Ovary (tissue), 3 donors: ENCODE data around the gene MYL2.

Experiments used
- EP300 ChIP-seq: sonication (generic); formaldehyde crosslinking; IDR thresholded peaks from one replicate; pipeline ENCODE4 v1.6.1; 2017; ENCODE audit warnings: antibody characterized with exemption
- POLR2A ChIP-seq: fragments of 450-650 bp; IDR thresholded peaks from one replicate; pipeline ENCODE4 v1.6.1; 2017; ENCODE audit warnings: antibody characterized with exemption, mild to moderate bottlenecking, moderate library complexity
- TF ChIP-seq, protein P1 (sequence below), 3 donors: fragments of 450-650 bp in 2 of 3; fragments of 200-600 bp in 1 of 3; IDR thresholded peaks; one replicate each; pipeline versions ENCODE4 v1.5.1 to v1.8.0; 2016 to 2022; ENCODE audit warnings: antibody characterized with exemption in 3 of 3, mild to moderate bottlenecking in 1 of 3
- donor health status: DM: no; HTN: no; CAD: no.

DNA sequence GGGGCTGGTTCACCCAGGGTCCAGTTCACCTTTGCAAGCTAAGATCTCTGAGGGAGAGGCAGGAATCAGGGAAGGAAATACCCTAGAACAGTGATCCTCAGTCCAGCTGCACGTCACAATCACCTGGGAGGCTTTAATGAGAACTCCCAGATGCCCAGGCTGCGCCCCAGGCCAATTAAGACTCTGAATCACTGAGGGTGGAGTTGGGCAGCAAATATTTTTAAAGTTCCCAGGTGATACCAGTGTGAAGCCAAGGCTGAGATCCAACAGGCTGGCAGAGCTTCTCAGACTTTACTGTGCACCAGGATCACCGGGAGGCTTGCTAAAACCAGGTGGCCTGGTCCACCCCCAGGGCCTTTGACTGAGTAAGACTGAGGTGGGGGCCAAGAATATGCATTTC is 23.8 kb downstream of the MYL2 start:
- no peak for TF ChIP-seq POLR2A
- TF ChIP-seq, protein P1, sequence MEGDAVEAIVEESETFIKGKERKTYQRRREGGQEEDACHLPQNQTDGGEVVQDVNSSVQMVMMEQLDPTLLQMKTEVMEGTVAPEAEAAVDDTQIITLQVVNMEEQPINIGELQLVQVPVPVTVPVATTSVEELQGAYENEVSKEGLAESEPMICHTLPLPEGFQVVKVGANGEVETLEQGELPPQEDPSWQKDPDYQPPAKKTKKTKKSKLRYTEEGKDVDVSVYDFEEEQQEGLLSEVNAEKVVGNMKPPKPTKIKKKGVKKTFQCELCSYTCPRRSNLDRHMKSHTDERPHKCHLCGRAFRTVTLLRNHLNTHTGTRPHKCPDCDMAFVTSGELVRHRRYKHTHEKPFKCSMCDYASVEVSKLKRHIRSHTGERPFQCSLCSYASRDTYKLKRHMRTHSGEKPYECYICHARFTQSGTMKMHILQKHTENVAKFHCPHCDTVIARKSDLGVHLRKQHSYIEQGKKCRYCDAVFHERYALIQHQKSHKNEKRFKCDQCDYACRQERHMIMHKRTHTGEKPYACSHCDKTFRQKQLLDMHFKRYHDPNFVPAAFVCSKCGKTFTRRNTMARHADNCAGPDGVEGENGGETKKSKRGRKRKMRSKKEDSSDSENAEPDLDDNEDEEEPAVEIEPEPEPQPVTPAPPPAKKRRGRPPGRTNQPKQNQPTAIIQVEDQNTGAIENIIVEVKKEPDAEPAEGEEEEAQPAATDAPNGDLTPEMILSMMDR (IDR thresholded peaks at IDR 0.05) = no peak
- TF ChIP-seq EP300 = no peak
